Stimulated activated CD8-positive, alpha-beta memory T cell treated with anti-CD3 and anti-CD28 coated beads, Interleukin-12 subunit alpha, Interleukin-12 subunit beta, amount 100 ng/mL, for 4 hours (primary cell): ENCODE measurements around the gene SLC7A11.

Source experiments
- DNase-seq: peaks from one replicate; pipeline ENCODE4 v3.0.0-alpha.2; 2020; ENCODE audit warnings: low read depth

Gene SLC7A11

DNA sequence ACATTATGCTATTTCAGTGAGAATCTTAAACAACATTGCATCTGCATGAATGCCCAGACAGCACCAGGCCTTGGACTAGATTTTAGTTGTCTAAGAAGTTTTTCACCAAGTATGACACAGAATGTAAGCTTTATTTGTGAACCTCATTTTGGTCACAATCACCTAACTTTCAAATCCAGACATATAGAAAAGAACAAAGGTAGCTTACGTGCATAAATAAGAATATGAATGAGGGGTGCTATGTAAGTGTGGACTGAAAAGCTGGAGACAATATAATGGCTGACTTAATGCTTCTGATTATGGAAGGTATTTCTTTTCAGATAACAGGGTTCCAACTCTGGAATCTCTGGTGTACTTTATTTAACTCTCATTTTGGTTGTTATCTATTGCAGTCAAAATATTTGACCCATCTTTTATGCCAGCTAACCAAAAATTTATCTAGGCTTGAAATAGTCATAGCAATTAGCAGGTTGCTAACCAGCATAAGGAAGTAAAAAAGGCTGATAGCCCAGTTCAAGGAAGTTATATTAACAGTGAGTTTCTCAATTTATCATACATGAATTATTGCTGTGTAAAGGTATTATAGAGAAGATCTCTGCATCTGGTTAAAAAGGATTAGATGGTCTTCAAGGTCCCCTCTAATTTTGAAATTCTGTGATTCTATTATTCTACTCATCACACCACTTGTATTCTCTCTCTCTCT, 36.5 kb downstream of the SLC7A11 start:
- no peak for DNase-seq

DNA sequence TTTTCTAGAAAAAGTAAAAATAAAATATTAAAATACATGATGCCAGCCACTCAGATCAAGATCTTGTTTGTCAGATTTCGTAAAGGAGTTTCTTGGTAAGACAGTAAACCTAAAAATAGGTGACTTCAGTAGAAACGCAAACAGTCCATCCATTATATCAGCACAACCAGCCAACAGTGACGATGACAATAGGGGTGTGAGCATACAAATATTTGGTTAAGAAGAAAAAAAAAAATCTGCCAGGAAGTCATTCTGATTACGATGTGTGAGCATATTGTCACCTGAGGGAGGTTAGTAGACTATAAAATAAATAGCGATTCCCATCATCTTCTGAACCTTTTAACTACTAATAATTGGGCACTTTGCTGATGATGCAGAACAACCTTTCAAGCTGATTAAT, 37.6 kb downstream of the SLC7A11 start:
- no peak for DNase-seq

DNA sequence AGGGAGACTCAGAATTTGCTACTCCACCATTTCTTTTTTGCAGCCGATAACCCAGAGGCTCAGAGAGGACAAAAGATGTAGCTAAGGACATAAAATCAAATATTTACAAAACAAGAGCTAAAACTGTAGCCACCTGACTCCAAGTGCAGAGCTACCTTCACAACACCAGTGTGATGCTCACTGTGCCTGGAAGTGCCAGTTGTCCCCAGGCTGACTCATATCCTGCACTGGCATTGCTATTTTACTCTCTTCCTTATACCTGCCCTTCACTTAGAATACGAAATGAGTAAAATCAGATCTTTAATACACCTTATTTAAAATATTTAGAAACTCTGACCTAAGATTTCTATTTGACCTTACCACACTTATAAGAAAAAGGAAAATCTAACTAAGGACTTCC, 39.5 kb downstream of the SLC7A11 start:
- no peak for DNase-seq

DNA sequence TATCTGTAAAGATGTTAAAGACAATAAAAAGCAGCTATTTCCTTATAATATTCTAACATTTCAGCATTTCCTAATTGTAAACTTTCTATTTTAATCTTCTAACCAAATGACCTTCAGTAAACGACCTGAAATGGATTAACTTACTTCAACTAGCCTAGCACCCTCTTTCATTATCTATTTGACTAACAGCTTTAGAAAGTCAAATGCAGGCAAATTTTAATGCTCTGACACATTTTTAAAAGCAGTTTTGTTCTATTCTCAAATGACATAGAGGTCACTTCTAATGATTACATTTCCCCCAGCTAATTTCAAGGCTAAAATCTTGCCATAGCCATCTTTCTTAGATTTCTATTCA, 41.9 kb downstream of the SLC7A11 start:
- no peak for DNase-seq

DNA sequence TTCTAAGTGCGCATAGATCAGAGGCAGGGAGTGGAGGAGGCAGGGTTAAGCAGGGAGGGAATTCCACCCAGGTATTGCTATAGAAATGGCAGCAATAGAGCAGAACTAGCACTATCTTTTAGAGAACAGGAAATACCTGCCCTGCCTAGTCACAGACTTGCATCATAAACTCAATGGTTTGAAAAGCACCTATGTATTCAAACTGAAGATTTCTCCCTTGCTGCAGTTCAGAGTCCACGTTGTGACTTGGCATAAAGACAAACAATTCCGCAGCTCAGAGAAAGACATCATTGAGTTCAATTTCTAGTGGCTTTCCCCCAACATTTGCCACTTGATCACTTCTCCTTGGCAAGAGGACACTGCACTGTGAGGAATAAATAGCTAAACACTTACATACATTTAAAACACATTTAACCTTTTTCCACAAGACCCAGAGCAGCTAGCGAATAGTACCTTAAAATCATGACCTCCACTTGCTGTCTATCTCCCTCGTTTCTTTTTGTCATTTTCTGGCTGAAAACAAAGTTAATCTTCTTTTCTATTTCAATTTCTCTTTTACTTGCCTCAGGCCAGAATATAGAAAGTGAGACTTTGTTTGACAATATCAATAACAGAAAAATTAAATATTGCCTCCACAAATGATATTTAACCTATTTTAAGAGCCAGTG, 42.4 kb downstream of the SLC7A11 start:
- no peak for DNase-seq

DNA sequence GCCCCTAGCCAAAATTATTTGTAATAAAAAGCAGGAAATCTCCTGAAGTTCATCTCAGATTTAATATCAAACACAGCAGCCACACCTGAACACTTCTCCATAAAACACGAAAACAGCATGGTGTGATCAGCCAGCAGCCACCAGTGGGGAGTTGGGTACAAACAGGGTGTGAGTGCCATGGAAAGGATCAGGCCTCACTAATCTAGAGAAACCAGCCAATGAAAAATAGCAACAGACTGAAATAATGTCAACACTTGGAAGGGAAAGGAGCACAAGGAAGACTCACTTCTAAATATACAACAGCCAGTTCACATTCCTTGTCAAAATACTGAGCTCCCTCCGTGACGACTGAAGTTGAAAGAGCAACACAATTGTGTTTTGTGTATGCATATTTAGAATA, 46.0 kb downstream of the SLC7A11 start:
- no peak for DNase-seq

DNA sequence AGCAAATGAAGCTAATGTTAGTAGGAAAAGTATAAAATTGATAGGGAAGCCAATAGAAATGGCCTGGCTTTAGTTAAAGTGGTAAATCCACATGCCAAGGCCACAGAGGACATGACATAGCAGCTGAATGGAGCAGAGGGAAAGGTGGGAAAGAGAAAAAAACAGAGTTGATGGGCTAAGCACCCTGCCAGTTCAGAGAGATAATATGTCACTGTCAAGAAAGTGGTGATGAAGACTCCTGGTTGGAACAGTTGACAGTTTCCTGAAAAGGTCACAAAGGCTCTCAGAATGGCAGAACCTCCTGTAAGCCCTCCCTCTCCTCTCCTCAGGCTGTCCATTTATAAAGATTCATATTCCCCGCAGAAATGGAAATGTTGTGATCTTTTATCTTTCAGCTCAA, 48.2 kb downstream of the SLC7A11 start:
- DNase-seq: no peak

DNA sequence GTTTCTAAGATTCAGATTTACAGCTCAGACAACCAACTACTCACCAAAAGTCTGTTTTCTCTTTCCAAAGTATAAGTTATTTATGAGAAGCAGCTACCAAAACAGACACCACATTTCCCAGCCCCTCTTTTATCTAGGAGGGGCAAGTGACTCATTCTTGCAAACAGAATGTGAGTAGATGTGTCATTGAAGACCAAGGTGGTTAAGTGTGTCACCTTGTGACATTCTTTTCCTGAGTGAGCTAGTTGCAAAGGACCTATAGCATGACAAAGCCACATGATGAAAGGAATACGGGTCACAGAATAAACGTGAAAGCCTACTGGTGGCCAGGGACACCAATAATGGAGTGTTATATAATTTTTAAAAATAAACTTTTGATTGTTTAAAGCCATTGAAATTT, 50.0 kb downstream of the SLC7A11 start:
- DNase-seq: no peak

DNA sequence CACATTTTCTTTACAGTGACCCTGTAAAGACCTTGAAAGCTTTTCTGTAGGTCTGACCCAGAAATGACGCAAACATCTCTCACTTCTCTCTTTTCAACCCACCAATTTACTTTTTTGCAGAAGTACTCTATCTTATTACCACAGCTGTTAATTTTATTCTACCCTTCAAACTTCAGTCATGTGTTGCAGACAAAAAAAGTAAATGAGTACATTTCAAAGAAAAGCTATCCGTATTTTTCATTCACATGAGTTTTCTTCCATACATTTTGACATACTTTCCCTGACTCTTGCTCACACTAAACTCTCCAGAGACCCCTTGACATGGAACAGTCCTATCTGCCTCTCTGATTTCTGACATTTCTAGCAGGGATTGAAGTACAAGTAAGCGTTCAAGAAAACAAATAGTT, 51.7 kb downstream of the SLC7A11 start:
- no peak for DNase-seq

DNA sequence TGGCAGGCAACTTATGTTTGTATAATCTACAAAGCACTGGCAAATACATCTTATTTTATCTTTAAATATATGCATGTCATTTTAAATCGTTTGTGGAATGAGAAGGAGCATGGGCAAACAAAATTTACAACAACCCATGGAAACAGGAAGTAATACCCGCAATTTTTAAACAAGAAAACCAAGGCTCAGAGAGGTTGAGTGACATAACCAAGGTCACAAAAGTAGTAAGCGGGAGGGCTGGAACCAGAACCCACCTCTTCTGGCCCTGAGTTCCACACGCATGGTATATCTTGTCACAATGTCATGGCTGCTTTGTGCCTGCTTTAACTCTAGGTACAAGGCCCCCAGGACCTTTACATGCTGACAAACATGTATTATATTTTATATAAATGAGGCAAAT, 52.9 kb downstream of the SLC7A11 start:
- no peak for DNase-seq

DNA sequence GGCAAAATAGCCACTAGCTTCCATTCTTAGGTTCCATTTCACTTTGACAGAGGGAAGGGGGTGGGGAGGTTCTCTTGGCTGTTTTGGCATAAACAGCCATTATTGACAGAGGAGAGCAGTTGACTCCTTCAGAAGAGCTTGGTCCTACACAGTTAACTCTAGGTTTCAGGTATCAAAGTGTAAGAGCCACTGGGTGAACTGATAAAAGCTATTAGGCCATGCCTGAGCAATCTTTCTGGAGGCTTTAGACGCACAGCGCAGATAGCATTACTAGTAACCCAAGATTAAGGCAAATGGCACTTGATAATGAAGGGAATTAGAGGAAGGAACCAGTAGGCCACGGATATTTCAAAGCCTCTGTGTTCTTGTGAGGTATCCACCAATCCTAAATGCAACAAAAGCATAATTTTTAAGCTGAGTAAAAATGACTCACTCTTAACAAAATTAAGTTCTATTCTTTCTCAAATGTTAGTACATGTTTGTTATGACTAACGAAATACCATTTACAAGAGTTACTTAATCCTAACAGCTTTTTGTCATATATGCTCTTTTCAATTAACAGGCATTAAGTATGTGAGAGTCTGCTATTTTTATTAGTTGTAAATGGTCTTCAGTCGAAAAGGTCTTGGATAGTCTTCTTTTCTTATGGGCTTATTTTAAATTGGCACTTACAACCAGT, 53.6 kb downstream of the SLC7A11 start:
- no peak for DNase-seq

DNA sequence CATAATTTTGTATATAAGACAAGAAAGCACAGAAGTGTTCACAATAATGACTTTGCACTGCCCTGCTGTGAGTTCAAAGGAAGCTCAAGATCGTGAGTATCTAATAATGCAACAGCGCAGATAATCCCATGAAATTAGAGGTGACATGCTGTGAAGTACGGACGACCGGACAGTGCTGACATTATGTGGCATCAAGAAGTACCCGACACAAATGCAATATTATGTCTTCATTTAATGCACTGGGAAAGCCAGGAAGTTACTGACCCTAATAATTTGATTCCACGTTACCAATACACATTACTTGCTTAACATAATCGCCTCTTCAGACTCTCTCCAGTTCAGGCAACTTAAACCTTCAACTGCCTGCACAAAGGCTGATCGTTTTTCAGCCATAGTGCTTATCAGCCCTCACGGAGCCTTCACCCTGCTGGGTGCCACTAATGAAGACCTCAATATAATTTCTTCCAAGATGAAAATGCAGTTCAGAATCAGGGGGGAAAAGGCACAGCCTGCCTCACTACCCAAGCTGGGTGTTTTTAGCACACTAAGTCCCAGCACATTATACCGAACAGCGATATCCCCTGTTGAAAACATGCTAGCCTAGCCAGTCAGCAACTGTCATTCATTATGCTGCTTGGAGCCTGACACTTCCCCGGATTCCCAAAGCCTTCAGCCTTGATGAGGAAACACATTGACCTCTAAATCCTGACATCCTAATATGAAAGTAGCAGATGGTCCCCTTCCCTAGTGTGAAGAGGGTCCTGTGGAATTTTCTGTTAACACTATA, 56.1 kb downstream of the SLC7A11 start:
- DNase-seq: no peak

DNA sequence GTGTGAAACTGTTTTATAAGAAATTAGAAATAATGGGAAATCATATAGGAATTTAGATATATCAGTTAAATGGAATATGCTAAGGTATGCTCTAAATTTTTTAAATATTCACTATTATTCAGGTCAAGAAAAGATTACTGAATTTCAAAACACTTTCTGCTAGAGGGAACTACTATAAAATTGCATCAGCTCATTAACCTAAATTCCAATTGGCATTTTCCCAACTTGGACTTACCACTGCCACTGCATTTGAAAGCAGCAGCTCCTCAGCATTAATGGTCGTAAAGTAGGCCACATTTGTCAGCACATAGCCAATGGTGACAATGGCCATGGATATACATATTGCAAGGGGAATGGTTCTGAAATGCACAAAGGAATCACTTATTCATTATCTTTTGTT, 57.3 kb downstream of the SLC7A11 start:
- no peak for DNase-seq

DNA sequence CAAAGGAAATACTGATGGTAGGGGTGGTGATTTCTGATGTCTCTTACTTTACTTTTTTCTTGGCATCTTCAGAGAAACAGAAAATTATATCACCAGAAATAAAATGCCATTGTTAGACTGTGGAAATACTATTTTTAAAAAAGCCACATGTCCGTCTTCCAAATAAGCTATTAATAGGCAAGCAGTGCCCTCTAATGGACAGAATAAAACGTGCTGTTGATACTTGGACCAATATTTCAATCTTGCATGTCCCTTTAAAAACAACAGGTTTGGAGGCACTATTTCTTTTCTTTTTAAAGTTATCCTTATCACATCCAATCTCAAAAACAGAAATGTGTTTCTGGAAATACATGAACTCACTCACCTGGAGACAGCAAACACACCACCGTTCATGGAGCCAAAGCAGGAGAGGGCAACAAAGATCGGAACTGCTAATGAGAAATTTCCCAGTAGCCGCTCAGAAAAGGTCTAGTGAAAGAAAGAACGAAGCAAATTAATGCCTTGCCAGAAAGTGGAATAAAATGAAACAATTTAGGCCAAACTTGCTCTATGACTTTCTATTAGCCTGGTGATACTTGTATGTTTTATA, 59.2 kb downstream of the SLC7A11 start:
- no peak for DNase-seq

DNA sequence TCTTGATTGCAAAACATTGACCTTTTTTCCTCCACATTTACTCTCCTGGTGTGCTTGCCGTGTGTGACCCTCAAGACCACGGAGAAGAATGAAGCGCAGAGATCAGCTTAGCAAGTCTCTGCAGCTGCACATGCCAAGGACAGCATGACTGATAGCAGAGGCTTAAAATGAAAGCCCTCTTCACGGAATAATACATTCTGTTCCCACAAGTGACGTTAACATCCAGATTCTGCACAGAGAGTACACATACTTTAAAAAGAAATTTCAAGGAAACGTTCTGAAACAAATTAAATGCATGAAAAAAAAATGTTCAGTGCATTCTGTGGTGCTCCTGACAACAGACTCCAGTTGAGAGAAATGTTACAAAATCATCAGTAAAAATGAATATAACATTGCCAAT, 60.9 kb downstream of the SLC7A11 start:
- no peak for DNase-seq

DNA sequence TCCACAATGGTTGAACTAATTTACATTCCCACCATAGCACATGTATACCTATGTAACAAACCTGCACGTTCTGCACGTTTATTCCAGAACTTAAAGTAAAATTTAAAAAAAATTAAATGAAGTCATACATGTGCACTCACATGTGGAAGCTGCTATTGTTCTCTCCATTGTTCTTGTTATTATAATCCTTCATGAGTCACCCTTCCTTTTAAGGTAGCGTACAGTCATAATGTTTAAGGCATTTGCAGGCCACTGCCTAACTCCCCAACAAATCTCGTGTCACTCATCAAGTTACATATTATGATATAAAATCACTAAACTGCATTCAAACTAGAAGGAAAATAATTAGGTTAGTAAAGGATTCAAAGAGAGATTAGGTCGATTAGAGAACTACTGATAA, 63.6 kb downstream of the SLC7A11 start:
- DNase-seq: no peak

DNA sequence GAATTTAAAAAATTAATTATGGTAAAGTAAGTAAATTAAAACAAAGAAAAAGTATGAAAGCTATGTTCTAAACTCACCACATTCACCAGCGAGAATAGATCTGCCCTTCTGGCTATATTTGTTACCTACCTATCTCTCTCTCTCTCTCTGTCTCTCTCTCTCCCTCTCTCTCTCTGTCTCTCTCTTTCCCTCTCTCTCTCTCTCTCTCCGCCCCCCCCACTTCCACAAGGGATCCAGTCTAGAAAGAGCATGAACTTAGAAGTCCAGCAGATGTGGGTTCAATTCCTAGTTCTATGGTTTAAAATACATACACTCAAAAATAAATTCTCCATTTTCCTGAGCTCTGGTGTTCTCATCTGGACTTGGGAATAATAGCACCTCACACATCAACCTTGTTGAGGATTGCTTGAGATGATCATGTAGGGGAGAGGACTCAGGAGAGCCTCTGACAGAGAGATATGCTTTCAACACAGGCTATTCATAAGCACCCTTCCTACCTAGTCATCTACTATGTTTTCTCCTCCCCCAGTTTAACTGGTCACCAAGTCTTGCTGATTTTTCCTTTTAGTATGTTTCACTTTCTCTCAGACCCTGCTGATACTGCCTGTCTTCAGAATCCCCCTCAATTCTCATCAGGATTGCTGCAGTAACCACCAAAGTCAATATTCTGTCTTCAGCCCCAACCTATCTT, 64.7 kb downstream of the SLC7A11 start:
- DNase-seq: no peak

DNA sequence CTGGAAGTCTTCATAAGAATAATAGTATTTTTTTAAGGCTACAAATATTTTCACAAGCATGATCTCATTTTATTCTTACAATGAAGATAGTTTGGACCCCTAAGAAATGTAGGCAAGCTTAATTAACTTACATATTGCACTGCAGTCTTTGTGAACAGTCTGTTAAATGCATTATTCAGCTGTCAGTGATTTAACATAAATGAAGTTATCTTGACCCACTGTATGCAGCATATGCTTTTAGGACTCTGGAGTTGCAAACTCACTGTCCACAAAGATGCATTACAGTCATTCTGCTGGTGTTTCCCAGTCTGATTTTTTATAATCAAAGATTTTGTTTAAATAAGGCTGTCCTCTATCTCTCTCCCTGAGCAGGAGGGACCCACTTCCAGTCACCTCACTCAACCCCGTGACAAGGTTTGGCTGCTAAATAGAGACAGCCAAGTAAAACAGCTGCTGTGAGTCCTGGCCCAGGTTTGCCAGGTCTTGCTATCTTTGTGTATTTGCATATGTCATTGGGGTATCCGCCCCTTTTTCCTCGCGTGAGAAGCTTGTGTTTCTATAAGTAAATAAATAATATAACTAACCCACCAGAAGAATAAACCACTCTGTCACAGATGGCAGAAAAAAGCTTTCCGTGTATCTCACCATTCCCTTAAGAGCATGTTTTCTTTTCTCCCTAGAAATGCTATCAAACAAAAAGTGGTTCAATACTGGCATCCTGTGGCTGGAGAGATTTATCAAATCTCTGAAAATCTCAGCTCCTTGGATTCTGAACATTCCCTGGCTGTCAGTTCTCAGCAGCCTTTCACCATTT, 67.0 kb downstream of the SLC7A11 start:
- no peak for DNase-seq

DNA sequence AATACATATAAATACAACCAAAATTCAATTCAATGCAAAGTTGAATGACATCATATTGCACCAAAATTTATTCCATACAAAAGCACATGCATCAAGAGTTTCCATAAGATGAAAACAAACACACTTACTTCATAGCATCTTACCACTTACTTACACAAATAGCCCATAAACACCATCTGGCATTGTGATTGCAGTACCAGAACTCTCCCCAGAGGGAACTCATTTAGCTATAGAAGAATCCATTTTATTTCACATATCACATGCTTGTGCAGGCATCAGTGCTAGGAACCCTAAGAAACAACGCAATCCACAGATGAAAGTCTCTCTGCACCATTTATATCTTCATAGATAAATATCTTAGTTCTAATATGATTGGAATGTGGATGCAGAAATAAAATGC, 77.9 kb downstream of the SLC7A11 start:
- no peak for DNase-seq

DNA sequence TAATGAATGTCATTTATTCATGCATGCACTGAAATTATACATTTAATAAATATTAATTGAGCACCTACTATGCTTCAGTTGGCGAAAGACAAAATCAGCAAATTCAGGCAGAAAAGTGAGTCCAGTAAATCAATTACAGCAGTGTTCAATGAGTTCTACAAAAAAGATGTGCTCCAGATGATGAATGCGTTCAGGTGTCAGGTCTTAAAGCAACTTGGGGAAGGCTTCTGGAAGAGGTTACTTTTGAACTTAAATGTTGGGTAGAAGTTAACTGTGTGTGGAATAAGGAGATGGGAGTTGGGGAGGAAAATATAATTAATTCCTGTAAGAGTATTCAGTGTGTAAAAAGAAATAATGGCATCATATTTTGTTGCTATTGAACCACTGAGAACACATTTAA, 79.0 kb downstream of the SLC7A11 start:
- no peak for DNase-seq

DNA sequence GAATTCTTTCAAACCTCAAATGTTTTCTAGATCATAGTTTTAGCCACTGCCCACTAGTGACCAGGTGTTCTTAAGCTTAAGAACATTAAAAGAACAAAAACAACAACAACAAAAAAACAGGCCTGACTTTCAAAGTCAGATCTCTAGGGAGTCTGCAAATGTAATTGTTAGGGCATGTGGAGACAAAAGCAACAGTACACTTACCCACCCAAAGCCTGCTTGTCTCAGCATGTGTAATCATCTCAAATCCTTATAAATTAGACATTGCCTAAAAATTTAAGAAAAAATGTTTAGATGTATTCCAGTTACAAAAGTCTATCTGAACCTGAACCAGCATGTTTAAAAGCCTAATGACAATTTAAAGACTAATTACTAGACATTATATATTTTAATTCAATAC, 79.9 kb downstream of the SLC7A11 start:
- no peak for DNase-seq
